ENCODE data around the gene NUDT3. TPM values are rescaled to one million over a fixed set of nuclear protein-coding genes. Genes with fewer than 3 reads are reported as not detected.

NUDT3 gene
- total and polyA plus RNA-seq, 2 experiments from 2014 or later = 12.1 to 31.1 TPM

GRCh38 chr6:34319471-34319885, 73.0 kb downstream of the NUDT3 start:
- no peaks in the 10 kb centered on the region for H3K36me3 ChIP-seq (ENCODE audit: insufficient read depth)
- H3K9me2 ChIP-seq (ENCODE audit: insufficient read depth) = peaks cover 3% of the 10 kb centered on the region; the same call in 1 of the 2 replicates
- no peak overlapping the region for H2AFZ ChIP-seq
- DNase-seq (ENCODE audit: low spot score) = no peak
- peaks cover 27% of the 10 kb centered on the region for H3K4me1 ChIP-seq (ENCODE audit: insufficient read depth)
- peaks cover 4% of the 10 kb centered on the region for H3K27me3 Mint-ChIP-seq (ENCODE audit: insufficient read depth, low read depth, poor library complexity)
- H3K4me2 ChIP-seq = no peak overlapping the region
- no peak overlapping the region for H3K27ac ChIP-seq (ENCODE audit: low read depth)
- H3K79me2 ChIP-seq (replicated peaks; ENCODE audit: insufficient read depth) = peaks cover 45% of the 10 kb centered on the region
- no peaks in the 10 kb centered on the region; the same call in 1 of the 2 replicates for H3F3A ChIP-seq (replicated peaks; ENCODE audit: low read depth)
- H4K20me1 ChIP-seq (replicated peaks; ENCODE audit: insufficient read depth) = peaks cover 9% of the 10 kb centered on the region
- H3K4me1 Mint-ChIP-seq = peaks cover 29% of the 10 kb centered on the region
- no peaks in the 10 kb centered on the region for H3K27me3 ChIP-seq (ENCODE audit: insufficient read depth)
- H3K4me3 ChIP-seq = no peak overlapping the region
- H3K36me3 Mint-ChIP-seq (ENCODE audit: low read depth) = peaks cover 3% of the 10 kb centered on the region; the same call in 1 of the 3 replicates
- no peak overlapping the region for H3K4me3 Mint-ChIP-seq
- no peak for ATAC-seq
- no peak overlapping the region for H3K27ac Mint-ChIP-seq
- TF ChIP-seq, protein P1, sequence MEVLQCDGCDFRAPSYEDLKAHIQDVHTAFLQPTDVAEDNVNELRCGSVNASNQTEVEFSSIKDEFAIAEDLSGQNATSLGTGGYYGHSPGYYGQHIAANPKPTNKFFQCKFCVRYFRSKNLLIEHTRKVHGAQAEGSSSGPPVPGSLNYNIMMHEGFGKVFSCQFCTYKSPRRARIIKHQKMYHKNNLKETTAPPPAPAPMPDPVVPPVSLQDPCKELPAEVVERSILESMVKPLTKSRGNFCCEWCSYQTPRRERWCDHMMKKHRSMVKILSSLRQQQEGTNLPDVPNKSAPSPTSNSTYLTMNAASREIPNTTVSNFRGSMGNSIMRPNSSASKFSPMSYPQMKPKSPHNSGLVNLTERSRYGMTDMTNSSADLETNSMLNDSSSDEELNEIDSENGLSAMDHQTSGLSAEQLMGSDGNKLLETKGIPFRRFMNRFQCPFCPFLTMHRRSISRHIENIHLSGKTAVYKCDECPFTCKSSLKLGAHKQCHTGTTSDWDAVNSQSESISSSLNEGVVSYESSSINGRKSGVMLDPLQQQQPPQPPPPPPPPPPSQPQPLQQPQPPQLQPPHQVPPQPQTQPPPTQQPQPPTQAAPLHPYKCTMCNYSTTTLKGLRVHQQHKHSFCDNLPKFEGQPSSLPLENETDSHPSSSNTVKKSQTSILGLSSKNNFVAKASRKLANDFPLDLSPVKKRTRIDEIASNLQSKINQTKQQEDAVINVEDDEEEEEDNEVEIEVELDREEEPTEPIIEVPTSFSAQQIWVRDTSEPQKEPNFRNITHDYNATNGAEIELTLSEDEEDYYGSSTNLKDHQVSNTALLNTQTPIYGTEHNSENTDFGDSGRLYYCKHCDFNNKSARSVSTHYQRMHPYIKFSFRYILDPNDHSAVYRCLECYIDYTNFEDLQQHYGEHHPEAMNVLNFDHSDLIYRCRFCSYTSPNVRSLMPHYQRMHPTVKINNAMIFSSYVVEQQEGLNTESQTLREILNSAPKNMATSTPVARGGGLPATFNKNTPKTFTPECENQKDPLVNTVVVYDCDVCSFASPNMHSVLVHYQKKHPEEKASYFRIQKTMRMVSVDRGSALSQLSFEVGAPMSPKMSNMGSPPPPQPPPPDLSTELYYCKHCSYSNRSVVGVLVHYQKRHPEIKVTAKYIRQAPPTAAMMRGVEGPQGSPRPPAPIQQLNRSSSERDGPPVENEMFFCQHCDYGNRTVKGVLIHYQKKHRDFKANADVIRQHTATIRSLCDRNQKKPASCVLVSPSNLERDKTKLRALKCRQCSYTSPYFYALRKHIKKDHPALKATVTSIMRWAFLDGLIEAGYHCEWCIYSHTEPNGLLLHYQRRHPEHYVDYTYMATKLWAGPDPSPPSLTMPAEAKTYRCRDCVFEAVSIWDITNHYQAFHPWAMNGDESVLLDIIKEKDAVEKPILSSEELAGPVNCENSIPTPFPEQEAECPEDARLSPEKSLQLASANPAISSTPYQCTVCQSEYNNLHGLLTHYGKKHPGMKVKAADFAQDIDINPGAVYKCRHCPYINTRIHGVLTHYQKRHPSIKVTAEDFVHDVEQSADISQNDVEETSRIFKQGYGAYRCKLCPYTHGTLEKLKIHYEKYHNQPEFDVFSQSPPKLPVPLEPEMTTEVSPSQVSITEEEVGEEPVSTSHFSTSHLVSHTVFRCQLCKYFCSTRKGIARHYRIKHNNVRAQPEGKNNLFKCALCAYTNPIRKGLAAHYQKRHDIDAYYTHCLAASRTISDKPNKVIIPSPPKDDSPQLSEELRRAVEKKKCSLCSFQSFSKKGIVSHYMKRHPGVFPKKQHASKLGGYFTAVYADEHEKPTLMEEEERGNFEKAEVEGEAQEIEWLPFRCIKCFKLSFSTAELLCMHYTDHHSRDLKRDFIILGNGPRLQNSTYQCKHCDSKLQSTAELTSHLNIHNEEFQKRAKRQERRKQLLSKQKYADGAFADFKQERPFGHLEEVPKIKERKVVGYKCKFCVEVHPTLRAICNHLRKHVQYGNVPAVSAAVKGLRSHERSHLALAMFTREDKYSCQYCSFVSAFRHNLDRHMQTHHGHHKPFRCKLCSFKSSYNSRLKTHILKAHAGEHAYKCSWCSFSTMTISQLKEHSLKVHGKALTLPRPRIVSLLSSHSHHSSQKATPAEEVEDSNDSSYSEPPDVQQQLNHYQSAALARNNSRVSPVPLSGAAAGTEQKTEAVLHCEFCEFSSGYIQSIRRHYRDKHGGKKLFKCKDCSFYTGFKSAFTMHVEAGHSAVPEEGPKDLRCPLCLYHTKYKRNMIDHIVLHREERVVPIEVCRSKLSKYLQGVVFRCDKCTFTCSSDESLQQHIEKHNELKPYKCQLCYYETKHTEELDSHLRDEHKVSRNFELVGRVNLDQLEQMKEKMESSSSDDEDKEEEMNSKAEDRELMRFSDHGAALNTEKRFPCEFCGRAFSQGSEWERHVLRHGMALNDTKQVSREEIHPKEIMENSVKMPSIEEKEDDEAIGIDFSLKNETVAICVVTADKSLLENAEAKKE (CRISPR knock-in tag; IDR thresholded peaks at IDR 0.05) = no peak
- TF ChIP-seq EZH2phosphoT487 (IDR thresholded peaks at IDR 0.05; ENCODE audit: unreplicated experiment) (no peak), NANOG (IDR thresholded peaks at IDR 0.05; ENCODE audit: borderline replicate concordance) (no peak), CTCF (conservative IDR thresholded peaks at IDR 0.05; ENCODE audit: low read depth in 2 of 2) (no peak), CREB1 (CRISPR knock-in tag; IDR thresholded peaks at IDR 0.05; ENCODE audit: low read depth) (no peak), ZNF331 (CRISPR knock-in tag; IDR thresholded peaks at IDR 0.05; ENCODE audit: low read depth) (no peak), EZH2 (IDR thresholded peaks at IDR 0.05; ENCODE audit: low read depth, unreplicated experiment) (no peak), STAT1 (IDR thresholded peaks at IDR 0.05; ENCODE audit: unreplicated experiment) (no peak), POLR2AphosphoS5 (IDR thresholded peaks at IDR 0.05; ENCODE audit: low read depth) (no peak), REST (IDR thresholded peaks at IDR 0.05; ENCODE audit: unreplicated experiment) (no peak), JUNB (IDR thresholded peaks at IDR 0.05; ENCODE audit: unreplicated experiment) (no peak), ZNF114 (CRISPR knock-in tag; IDR thresholded peaks at IDR 0.05) (no peak)
- TF ChIP-seq, protein P2, sequence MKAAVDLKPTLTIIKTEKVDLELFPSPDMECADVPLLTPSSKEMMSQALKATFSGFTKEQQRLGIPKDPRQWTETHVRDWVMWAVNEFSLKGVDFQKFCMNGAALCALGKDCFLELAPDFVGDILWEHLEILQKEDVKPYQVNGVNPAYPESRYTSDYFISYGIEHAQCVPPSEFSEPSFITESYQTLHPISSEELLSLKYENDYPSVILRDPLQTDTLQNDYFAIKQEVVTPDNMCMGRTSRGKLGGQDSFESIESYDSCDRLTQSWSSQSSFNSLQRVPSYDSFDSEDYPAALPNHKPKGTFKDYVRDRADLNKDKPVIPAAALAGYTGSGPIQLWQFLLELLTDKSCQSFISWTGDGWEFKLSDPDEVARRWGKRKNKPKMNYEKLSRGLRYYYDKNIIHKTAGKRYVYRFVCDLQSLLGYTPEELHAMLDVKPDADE (IDR thresholded peaks at IDR 0.05) = no peak
- H3K9me3 Mint-ChIP-seq = no peaks in the 10 kb centered on the region
